CD4-positive, alpha-beta T cell (primary cell): Measurements from ENCODE around the gene METRNL. TPM values are rescaled to one million over a fixed set of nuclear protein-coding genes. Genes with fewer than 3 reads are reported as not detected.
A peak's percentile ranks its signal among the peaks of the same experiment; 100 is the strongest.

Source experiments
- ATAC-seq: fragments of 200-7000 bp; cut with Tn5 transposase; one replicate; pipeline ENCODE4 v1.10.0; 2022; ENCODE audit warnings: mild to moderate bottlenecking; ENCODE audit not compliant: poor library complexity
- CTCF ChIA-PET: fragments of 350-600 bp; sonication (Branson Sonifier 250); formaldehyde crosslinking; loops from one replicate; lab custom pipeline; 2021; ENCODE audit warnings: antibody characterized with exemption, inconsistent platforms; lab: Charles Lee
- POLR2A ChIA-PET: fragments of 350-600 bp; sonication (Branson Sonifier 250); formaldehyde crosslinking; loops from one replicate; lab custom pipeline; 2021; ENCODE audit warnings: antibody characterized with exemption, inconsistent platforms; lab: Charles Lee
- DNase-seq, 14 experiments: peaks; one replicate each; pipeline ENCODE4 v3.0.0-alpha.2; 2013 to 2020; ENCODE audit warnings: mixed read lengths in 2 of 14
- H3K27ac ChIP-seq, 2 donors: one replicate each; pipeline versions ENCODE4 v1.5.1 to v1.7.0; 2013; ENCODE audit warnings: low read length in 2 of 2, low read depth in 1 of 2, mild to moderate bottlenecking in 1 of 2
- H3K27me3 ChIP-seq, 2 experiments: 1 replicate in 1 of 2; 2 replicates in 1 of 2; pipeline versions ENCODE4 v1.6.1 to v1.7.0; 2013; ENCODE audit warnings: low read length in 2 of 2, control low read depth in 1 of 2, mild to moderate bottlenecking in 1 of 2, moderate library complexity in 1 of 2; ENCODE audit not compliant: insufficient read depth in 2 of 2, control insufficient read depth in 1 of 2
- H3K36me3 ChIP-seq: one replicate; pipeline ENCODE4 v1.6.1; 2013; ENCODE audit warnings: low read length, control low read depth; ENCODE audit not compliant: insufficient read depth
- H3K4me1 ChIP-seq: one replicate; pipeline ENCODE4 v1.6.1; 2013; ENCODE audit warnings: low read length, control low read depth; ENCODE audit not compliant: insufficient read depth
- H3K4me3 ChIP-seq: one replicate; pipeline ENCODE4 v1.5.1; 2013; ENCODE audit warnings: mild to moderate bottlenecking, low read length, moderate library complexity
- H3K9me3 ChIP-seq, 2 experiments: 1 replicate in 1 of 2; 2 replicates in 1 of 2; pipeline versions ENCODE4 v1.6.1 to v1.7.0; 2013; ENCODE audit warnings: low read length in 2 of 2, mild to moderate bottlenecking in 2 of 2, control low read depth in 1 of 2, moderate library complexity in 1 of 2; ENCODE audit not compliant: control insufficient read depth in 1 of 2, insufficient read depth in 1 of 2
- H3K27ac Mint-ChIP-seq: one replicate; pipeline ENCODE4 v1.8.0; 2020; ENCODE audit warnings: mixed read lengths
- H3K27me3 Mint-ChIP-seq: one replicate; pipeline ENCODE4 v1.8.0; 2021; ENCODE audit warnings: mixed read lengths
- H3K36me3 Mint-ChIP-seq: one replicate; pipeline ENCODE4 v1.8.0; 2021; ENCODE audit warnings: low read depth, mixed read lengths
- H3K4me1 Mint-ChIP-seq: one replicate; pipeline ENCODE4 v1.8.0; 2021; ENCODE audit warnings: low read depth, mixed read lengths
- H3K4me3 Mint-ChIP-seq: one replicate; pipeline ENCODE4 v1.8.0; 2020; ENCODE audit warnings: mild to moderate bottlenecking, mixed read lengths
- H3K9me3 Mint-ChIP-seq: one replicate; pipeline ENCODE4 v1.8.0; 2020; ENCODE audit warnings: mixed read lengths
- intact Hi-C, 2 experiments: fragments of 100-400 bp; cut with DNase I in 1 of 2; cut with micrococcal nuclease in 1 of 2; formaldehyde crosslinking; loops; one replicate each; pipeline versions ENCODE4 v1.15.1 to v1.9.0; 2023 to 2025; cut with DNase I, micrococcal nuclease
- total RNA-seq, 174 experiments: library from RNA in 2 of 174; stranded (reverse) in 2 of 174; gene quantifications; one replicate each; pipeline ENCODE4 v1.2.3 and lab custom pipeline; 2021 to 2026
- TF ChIP-seq, protein P1 (sequence below): fragments of 200-600 bp; IDR thresholded peaks from one replicate; pipeline ENCODE4 v1.8.0; 2022; ENCODE audit warnings: antibody characterized with exemption, mild to moderate bottlenecking

Gene METRNL
- total RNA-seq, 2 experiments from 2014 or later = 24.5 to 26.9 TPM

DNA sequence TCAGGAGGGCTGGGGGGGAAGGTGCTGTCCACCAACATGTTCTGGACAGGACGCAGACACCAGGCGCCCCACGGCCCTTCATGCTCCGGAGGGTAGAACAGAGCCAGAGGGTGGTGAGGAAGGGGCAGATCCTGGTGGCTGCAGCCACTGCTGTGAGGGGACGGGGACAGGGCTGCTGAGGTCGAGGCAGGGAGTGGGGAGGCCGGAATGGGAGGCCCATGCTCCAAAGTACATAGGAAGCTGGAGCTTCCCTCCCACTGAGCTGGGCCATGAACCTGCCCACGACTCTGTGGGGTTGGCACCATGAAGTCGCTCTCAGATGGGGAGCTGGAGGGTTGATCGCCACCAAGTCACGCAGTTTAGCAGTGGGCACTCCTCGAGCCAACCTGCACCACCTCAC, 8.0 kb upstream of the METRNL start:
- no peaks in the 10 kb centered on the region for H3K9me3 ChIP-seq
- H3K27ac Mint-ChIP-seq = no peak overlapping the region
- no peaks in the 10 kb centered on the region for H3K9me3 Mint-ChIP-seq
- H3K4me3 ChIP-seq = no peak overlapping the region
- TF ChIP-seq, protein P1, sequence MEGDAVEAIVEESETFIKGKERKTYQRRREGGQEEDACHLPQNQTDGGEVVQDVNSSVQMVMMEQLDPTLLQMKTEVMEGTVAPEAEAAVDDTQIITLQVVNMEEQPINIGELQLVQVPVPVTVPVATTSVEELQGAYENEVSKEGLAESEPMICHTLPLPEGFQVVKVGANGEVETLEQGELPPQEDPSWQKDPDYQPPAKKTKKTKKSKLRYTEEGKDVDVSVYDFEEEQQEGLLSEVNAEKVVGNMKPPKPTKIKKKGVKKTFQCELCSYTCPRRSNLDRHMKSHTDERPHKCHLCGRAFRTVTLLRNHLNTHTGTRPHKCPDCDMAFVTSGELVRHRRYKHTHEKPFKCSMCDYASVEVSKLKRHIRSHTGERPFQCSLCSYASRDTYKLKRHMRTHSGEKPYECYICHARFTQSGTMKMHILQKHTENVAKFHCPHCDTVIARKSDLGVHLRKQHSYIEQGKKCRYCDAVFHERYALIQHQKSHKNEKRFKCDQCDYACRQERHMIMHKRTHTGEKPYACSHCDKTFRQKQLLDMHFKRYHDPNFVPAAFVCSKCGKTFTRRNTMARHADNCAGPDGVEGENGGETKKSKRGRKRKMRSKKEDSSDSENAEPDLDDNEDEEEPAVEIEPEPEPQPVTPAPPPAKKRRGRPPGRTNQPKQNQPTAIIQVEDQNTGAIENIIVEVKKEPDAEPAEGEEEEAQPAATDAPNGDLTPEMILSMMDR = no peak
- intact Hi-C loops = no loop called here
- ATAC-seq = no peak
- no peaks in the 10 kb centered on the region for H3K36me3 Mint-ChIP-seq
- H3K36me3 ChIP-seq = no peaks in the 10 kb centered on the region
- no peak overlapping the region for H3K27ac ChIP-seq
- ChIA-PET POLR2A (no interaction called here), CTCF (no interaction called here)
- H3K4me1 ChIP-seq = peaks cover 37% of the 10 kb centered on the region
- no peaks in the 10 kb centered on the region for H3K27me3 ChIP-seq
- H3K4me3 Mint-ChIP-seq = no peak overlapping the region
- H3K27me3 Mint-ChIP-seq = no peaks in the 10 kb centered on the region
- peaks cover 29% of the 10 kb centered on the region for H3K4me1 Mint-ChIP-seq
- DNase-seq = no peak

DNA sequence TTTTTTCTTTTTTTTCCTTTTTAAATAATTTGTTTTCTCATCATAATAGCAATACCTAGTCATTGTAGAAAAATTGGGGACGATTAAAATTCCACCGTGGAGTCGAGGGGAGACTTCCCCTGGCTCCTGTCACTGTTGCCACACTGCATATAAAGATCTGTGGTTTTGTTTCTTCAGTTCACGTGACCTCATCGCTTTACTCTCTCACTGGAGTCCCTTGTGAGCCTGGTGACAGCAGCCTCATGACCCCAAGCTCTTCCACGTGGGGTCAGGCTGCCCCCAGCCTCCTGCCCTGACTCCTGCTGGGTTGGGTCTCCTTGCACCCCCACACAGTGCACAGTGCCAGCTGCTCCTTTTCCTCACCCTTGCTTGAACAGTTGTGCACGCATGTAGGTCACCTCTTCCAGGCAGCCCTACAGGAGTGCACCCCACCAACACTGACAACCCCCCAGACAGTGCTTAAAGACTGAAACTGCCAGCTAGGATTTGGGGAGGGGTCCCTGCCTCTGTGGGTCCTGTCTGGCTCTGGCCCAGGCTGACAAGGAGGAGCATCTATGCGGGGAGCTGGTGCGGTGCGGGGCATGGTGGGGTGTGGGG, 7.3 kb upstream of the METRNL start:
- Mint-ChIP-seq H3K9me3 (no peaks in the 10 kb centered on the region), H3K4me3 (peak overlapping the region; percentile 59), H3K4me1 (peaks cover 29% of the 10 kb centered on the region), H3K27me3 (peaks cover 2% of the 10 kb centered on the region), H3K36me3 (no peaks in the 10 kb centered on the region), H3K27ac (no peak overlapping the region)
- CTCF ChIA-PET = no interaction called here
- TF ChIP-seq, protein P1 = no peak
- no peak overlapping the region for H3K4me3 ChIP-seq
- H3K27ac ChIP-seq = no peak overlapping the region
- no peaks in the 10 kb centered on the region for H3K27me3 ChIP-seq
- no peaks in the 10 kb centered on the region for H3K9me3 ChIP-seq
- intact Hi-C loops = no loop called here
- DNase-seq (peak in 3 of 14 experiments; percentile 40 to 58 (median 57)), ATAC-seq (peak; percentile 81)
- H3K36me3 ChIP-seq = no peaks in the 10 kb centered on the region
- H3K4me1 ChIP-seq = peaks cover 37% of the 10 kb centered on the region
- POLR2A ChIA-PET = no interaction called here

DNA sequence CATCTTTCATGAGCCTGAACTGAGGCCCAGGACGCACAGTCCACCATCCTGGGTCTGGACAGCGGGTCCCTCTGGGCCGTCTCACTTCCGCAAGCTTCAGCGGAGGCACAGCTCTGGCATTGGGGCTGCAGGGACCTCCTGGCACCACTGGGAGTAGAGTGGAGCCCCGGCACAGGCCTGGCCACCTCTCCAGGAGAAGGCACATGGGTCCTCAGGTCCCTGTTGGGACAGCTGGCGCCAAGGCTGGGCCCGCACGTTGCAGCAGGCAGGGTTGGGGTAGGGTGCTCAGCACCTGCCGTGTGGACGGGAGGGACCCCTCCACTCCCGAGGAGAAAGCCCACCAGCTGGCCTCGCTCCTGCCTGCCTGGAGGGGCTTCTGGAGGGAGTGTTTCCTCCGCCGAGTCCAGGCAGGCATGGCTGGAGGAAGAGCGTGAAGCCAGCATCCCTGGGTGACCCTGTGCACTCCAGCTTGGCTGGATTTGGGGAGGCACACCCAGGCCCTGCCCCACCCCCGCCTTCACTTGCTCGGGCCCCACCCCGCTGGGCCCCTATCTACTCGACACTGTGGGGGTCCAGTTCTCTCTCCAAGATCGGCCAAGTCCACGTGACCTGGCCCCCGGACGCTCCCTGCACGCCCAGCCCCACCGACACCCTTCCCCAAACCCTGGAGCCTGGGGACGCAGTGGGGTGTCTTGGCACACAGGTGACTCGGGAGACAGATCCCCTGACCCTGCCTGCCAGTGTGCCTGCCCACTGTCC, 6.6 kb upstream of the METRNL start:
- no peak overlapping the region for H3K27ac ChIP-seq
- TF ChIP-seq, protein P1 = no peak
- no peak overlapping the region for H3K4me3 Mint-ChIP-seq
- peaks cover 0 to 4% of the 10 kb centered on the region in 2 experiments for H3K27me3 ChIP-seq
- no peaks in the 10 kb centered on the region for H3K36me3 Mint-ChIP-seq
- H3K4me1 ChIP-seq = peaks cover 37% of the 10 kb centered on the region
- CTCF ChIA-PET = no interaction called here
- intact Hi-C loops = no loop called here
- no peaks in the 10 kb centered on the region for H3K9me3 ChIP-seq
- ATAC-seq (no peak), DNase-seq (no peak)
- H3K9me3 Mint-ChIP-seq = no peaks in the 10 kb centered on the region
- H3K4me3 ChIP-seq = no peak overlapping the region
- no peak overlapping the region for H3K27ac Mint-ChIP-seq
- peaks cover 29% of the 10 kb centered on the region for H3K4me1 Mint-ChIP-seq
- POLR2A ChIA-PET = no interaction called here
- H3K27me3 Mint-ChIP-seq = peaks cover 9% of the 10 kb centered on the region
- H3K36me3 ChIP-seq = no peaks in the 10 kb centered on the region
